Measurements from ENCODE around the gene DMBX1.

DMBX1 gene

DNA sequence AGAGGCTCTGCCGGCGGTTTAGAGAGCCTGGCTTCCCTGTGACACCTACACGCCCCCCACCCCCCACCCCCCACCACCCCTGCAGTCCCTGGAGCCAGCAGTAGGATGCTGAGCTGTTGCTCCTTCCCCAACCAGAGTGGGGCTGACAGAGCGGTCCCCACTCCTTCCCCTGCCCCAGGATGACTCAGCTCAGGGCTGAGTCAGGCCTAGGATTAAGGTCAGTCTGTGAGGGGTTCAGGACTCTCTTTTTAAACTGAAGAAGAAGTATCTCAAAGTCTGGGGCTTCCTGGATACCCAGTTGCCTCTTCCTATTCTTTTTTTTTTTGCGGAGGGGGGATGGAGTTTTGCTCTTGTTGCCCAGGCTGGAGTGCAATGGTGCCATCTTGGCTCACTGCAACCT is 19.1 kb downstream of the DMBX1 start:
- DNase-seq, result no peak

DNA sequence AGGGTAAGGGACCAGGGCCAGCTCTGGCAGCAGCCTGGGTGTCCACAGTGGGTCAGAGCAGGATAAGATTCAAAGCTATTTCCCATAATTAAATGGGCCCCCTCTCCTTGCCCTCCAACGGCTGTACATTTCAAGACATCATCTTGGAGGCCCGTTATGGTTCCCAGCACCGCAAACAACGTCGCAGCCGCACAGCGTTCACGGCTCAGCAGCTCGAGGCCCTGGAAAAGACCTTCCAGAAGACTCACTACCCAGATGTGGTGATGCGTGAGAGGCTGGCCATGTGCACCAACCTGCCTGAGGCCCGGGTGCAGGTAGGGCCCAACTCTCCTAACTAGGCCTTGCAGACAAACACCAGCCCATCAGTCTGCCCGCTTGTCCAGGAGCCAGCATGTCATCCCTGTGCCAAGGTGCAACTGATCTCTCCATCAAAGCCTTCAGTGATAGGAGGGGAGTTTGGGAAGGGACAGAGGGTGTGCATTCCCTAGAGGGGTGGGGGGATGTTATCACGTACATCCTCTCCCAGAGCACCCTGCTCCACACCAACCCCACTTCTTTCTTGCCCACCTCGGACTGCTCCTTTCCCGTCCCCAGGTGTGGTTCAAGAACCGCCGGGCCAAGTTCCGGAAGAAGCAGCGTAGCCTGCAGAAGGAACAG is 20.8 kb downstream of the DMBX1 start:
- DNase-seq, result no peak

DNA sequence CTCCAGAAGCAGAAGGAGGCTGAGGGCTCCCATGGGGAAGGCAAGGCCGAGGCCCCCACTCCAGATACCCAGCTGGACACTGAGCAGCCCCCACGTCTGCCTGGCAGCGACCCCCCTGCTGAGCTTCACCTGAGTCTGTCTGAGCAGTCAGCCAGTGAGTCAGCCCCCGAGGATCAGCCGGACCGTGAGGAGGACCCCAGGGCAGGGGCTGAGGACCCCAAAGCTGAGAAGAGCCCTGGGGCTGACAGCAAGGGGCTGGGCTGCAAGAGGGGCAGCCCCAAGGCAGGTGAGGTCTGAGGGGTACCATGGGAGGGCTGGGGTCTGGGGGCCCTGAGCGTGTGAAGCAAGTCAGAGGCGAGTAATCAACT is 21.3 kb downstream of the DMBX1 start:
- DNase-seq, result no peak

DNA sequence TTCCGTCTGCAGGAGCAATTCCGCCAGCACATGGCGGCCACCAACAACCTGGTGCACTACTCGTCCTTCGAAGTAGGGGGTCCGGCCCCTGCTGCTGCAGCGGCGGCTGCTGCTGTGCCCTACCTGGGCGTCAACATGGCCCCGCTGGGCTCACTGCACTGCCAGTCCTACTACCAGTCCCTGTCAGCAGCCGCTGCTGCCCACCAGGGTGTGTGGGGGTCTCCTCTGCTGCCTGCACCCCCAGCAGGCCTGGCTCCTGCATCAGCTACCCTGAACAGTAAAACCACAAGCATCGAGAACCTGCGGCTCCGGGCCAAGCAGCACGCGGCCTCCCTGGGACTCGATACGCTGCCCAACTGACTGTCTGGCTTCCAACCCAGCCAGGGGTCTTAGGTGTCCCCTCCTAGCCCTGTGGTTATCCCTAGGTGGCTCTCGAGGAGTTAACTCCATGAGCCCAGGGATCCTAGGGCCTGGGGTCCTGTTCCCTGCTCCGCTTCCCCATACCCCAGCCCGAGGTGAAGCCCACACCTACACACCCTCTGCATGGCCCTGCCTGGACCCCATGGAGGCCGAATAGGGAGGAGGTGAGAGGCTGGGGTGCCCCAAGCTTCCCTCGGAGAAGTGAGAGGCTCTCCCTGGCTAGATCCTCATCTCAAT is 22.6 kb downstream of the DMBX1 start:
- DNase-seq, result no peak

DNA sequence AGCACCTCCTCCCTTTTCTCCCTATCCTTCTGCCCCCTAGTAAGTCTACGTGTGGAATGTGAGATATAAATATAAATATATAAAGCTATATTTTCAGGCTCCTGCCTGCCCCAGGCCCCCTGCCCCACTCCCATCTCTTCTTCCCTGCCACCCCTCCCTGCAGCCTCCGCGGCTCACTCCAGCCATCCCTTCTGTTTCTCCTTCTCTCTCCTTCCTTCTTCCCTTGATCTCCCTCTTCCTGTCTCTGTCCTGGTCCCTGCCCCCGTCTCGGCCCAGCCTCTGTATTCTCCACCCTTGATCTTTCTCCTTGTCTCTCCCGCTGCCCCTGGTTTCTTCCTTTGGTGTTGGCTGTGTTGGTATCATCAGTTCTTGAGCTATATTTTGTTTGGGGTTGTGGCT is 23.2 kb downstream of the DMBX1 start:
- no peak for DNase-seq

DNA sequence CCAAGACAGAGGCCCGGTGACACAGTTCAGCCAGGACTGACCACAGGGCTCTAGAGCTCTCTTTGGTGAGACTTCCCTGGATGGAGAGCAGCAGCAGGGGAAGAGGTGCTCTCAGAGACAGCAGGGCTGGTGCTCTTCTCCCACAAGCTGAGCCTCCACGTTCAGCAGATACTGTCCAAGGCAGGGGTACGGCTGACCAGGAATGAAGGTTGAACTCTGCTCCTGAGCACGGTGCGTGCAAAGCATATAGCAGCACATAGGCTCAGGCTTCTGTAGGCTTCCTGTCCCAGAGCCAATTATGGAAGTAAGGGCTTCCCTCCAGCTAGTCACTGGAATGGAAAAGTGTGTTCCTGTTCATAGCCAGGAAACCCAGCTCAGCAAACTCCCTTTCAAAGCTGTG is 23.9 kb downstream of the DMBX1 start:
- DNase-seq, result no peak

DNA sequence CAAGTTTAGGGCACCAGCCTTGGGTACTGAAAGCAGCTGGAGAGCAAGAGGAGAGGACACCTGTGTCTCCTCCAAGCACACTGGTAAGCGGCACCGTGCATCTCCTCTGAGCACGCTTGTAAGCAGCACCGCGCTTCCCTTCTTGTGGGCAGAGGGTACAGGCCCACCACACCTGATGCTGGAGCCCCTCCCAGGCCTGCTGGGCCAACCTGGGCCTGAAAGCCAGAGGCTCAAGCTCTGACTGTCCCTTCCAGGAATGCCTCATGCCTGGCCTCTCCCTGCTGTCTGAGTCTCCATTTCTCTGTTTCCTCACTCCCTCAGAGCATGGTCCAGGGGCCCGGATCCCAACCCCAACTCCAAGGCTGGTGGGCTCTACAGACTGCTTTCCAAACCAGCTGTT is 25.9 kb downstream of the DMBX1 start:
- no peak for DNase-seq

DNA sequence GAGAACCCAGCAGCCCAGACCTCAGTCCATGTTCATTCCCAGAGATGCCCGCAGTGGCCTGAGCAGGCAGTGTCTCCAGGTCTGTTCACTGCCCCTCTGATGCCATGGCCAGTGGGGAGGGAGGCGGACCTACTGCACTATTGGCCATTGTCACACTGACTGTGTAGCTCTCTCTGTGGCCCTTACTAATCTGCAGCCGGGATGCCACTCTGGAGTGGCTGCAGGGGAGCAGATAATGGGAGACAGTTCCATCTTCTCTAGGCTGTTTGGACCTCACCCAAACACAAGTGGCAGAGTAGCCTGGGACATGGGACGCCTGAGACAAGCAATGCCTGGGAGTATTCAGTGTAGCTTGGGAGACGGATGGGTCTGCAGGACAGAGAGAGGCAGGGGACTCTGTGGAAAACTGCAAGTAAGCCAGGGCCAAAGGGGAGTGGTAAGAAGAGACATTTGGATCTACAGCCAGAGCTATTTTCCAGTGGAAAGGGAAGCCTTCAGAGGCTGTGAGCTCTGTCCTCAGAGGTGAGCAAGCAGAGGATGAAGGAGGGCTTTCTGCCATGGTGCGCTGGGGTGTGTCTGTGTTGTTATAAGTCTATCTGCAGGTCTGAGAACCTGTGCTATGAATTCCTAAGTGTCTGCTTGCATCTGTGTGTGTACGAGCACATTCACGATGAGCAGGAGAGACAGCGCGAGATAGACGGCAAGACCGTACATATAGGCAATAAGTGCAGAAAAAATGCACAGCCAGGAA is 26.7 kb downstream of the DMBX1 start:
- DNase-seq, result no peak

DNA sequence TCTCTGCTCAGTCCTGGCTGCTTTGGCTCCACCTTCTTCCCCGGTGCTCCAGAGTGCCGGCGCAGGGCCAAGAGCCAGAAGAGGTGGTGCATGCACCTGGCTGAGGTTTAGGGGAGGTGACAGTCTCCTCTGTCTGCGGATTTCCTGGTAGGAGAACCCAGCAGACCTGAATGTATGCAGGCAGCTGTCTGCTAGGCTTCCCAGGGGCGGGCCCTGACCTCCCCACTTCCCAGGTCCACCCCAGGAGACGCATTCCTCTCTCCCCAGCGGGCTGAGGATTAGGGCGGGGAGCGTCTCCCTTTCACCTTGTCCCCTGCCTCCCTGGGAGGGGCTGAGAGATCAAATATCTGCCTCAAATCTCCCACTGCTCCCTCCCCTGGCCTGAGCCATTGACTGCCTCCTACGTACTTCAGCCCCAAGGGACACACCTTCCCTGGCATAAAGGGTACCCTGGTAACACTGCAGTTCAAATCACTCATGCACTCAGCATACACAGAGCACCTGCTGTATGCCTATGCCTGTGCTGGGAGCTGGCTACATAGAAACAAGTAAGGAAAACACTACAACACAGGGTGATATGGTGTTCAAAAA is 27.5 kb downstream of the DMBX1 start:
- DNase-seq, result no peak

DNA sequence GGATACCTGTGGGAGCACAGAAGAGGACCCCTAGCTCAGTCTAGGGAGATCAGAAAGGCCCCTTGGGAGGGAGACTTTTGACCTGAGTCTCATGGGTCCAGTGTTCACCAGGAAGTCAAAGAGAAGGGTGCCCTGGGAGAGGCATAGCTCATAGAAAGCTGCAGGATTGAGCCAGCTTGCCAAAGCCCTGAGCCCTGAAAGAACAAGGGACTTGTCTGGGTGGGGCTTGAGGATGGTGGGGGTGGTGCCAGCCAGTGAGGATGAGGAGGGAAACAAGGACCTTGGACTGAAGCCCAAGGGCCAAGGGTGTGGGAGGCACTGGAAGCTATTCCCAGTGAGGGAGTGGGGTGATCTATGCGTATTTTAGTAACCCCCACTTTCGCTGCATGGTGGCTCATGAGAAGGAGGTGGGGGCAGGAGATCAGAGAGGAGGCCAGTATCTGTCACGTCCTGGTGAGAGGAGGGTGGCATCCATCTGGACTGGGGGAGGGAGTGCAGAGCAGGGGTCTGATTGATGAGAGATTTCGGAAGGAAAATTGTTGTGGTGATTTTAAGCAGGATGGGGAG is 28.4 kb downstream of the DMBX1 start:
- DNase-seq, result no peak

DNA sequence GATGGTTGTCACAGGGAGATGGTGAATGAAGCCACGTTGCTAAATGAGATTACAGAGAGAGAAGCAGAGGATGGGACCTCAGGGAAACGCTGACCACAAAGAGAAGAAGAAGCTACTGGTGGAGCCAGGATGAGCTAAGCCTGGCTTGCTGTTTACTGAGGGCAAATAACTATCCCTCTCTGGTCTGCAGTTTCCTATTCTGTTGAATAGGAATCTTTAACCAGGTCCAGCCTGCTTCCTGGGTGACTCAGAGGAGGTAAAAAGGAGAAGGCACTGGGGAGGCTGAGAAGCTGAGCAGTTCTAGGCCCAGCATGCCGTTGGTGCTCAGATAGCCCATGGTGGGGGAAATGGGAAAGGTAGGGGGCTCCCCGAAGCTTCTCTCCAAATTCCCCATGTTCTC is 29.6 kb downstream of the DMBX1 start:
- DNase-seq, result no peak

DNA sequence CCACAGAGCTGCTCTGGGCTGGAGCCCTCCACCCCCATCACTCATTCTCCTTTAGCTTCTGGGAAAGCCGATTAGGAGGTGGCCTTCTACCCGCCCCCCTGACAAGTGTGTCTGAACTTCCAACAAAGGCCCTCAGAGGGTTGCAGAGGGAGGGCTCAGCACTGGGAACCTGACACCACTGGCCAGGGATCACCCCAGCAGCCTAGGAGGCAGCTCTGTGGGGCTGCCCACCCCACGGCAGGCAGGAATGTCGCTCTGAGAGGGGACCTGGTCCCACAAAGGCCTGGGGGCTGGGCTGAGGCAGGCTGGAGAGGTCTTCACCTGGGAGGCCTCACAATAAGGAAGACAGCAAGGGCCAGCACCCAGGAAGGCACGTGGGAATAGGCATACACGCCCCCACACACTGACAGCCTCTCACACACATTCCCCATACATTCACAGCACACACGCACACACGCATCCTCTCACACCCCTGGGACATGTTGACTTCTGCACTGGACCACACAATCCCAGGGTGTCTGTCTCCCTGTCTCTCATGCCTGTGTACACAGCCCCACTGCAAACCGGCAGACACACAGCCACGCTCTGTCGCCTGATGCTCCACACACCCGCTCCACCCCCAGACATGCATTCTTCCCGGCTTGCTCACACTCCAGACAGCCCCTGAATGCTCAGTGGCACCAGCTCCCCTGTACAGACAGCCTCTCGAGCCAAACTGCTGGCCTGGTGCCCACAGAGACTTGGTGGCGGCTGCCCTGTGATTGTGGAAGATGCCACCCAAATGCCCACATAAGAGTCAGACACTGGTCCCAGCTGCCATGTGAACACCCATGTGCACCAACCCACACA is 30.7 kb downstream of the DMBX1 start:
- DNase-seq, result no peak

DNA sequence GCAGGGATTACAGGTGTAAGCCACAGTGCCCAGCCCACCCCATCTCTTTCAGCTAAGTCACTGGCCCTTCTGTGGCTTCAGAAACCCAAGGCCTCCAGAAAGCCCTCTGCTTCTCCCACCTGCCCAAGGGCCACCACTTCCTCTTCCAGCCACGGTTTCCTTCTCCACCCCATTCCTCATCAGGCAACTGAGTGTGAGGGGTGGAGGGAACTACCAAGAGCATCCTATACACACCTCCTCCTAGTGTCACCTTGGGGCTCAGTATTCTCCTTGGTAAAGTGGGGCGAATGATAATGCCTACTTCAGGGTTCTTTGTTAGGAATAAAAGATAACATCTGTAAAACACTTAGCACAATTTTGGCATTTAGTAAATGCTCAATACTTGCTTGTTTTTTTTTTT is 31.8 kb downstream of the DMBX1 start:
- no peak for DNase-seq

DNA sequence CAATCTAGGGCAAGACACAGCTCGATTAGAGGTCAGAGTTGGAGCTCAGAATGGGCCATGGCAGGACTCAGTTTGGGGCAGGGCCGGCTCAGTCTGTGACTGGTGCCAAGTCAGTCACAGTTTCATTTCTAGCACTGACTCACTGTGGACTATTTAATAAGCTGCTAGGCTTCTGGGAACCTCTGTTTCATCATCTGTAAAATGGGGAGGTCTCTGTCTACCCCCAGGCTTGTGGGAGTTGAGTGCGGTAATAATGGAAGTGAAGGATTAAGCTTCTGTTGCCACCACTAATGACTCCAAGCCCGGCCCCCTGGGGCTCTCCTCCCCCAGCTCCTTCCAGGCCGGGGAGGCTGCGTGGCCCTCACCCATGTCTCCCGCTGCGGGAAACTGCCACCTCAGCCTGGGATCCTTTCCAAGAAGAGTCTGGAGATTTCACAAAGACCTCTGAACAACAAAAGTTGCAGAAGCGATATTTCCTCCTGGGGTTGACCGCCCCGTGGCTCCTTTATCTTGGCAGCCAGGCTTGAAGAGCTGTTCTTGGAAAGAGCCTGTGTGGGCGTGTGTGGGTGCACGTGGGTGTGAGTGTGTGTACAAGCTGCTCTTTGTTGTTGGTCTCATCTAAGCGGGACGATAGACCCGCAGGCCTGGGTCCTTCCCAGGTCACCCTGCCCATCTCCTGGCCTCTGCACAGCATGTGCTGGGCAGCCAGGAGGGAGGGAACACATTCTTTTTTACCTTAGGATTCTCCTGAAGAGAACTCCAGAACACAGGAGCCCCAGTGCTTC is 32.7 kb downstream of the DMBX1 start:
- peak; percentile 97 for DNase-seq

DNA sequence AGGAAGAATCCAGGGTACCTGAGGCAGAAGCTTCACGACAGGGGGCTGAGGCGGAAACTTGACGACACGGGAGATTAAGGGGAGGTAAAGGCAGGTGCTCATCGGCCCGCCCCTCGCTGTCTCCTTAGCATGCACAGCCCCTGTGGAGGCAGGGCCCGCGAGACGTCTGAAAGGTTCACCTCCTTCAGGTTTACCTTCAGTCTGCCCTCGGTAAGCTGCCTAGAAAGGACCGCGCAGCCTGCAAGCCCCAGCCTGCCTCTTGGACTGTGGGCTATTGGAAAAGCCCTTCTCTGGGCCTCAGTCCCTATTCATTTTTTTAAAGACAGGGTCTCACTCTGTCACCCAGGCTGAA is 33.3 kb downstream of the DMBX1 start:
- no peak for DNase-seq

DNA sequence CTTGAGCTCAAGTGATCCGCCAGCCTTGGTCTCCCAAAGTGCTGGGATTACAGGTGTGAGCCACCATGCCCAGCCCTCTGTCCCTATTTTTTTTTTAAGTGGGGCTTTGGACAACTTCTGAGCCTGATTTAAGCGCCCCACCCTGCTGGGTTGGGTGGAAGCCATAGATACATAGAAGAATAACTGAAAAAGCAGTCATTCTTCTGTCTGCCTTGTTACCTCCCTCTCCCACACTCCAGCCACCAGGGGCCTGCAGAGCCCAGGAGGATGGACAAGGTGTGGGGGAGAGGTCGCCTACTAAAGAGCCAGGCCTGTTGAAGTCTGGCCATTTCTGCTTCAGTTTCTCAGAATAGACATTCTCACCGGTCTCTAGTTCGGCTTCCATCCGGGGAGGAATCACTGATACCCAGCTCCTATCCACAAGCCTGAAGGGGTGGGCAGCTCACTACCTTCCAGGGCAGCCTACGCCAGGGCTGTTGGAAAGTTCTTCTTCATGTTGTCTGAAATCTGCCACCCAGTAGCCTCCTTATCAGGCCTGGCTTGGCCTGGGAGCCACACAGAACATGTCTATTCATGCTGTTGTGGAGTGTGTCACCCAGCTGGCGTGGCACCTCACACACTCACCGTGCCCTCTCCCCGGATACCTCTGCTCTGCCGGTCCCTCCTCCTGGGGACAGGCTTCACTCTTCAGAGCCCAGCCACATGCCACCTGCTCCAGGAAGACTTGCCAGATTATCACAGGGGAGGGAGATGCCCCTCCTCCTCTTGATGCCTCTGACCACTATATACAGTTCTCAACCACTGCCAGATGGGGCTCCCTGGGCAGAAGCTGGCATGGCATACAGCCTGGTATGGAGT is 34.1 kb downstream of the DMBX1 start:
- DNase-seq, result peak; percentile 59

DNA sequence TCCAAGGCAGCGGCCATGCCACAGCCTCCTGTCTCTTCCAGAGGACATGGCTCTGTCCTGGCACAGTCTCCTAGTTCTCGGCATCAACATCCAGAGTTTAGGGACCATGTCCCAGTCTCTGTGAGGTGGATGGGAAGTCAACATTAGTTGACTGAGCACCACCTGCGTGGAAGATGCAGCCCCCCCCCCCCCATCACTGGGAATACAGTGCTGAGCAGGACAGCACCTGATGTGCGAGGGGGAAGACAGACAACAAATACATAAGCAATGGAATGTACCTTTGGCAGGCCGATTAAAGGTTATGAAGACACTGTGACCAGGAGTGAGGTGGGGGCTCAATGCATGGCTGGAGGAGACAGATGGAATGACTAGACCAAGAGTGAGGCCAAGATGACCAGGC is 35.2 kb downstream of the DMBX1 start:
- no peak for DNase-seq

DNA sequence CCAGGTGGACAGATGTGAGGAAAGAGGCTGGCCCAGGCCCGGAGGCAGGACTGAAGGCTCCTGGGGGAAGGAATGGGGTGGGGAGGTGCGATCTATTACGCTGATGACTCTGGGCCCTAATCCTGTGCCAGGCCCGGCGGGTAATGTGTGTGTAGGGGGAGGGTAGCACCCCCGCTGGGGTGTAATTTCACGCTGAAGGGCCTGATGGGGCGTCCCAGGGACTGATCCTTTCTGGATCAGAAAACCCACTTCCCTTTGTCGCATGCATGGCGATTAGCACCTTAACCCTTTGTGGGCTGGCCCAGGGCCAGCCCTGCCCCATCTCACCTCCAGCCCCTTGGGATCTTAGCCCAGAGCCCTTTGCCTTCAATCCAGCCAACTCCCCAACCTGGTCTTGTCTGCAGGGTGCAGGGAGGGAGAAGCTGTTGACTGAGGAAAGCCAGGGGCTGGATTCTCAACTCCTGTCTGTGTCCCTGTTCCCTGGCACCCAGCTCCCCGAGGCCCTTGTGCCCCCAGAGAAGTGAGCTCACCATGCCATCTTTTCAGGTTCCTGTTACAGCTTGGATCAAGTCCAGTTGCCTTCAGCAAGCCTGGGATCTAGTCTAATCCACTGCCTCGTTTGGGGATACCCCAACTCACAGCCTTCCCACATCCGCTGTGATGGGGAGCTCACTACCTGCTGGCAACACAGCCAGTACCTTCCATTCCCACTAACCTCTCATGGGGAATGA is 35.8 kb downstream of the DMBX1 start:
- no peak for DNase-seq

DNA sequence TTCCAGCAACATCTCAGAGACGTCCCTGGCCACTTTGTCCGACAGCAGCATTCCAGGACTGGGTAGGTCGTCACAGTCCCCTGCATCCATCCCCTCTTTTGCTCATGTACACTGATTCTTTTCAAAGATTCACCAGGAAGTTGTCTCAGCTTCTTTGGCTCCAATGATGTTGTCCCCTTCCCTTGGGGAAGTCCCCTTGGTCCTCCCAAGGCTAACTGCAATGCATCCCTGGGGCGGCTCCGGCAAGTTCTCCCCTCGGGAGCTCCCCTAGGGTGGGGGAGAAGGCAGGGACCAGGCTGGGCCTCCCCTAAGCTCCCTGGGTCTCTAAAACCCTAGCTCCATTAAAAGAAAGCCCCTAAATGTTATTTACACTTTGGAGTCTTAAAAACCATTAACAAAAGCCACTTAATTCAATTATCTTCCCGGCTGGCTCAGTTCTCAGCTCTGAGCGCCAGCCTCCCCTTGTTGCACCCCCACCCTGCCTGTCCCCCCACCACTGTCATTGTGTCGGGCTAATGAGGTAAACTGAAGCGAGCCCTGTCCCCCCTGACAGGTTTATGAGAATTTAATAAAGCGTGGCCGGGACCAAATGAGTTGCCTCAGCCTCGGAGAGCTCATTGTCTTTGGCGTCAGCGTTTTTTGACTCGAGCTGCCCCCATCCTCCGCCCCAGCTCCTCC is 36.5 kb downstream of the DMBX1 start:
- DNase-seq, result no peak

Data from hematopoietic multipotent progenitor cell treated with erythropoietin and hydrocortisone succinate and interleukin-3 and kit ligand, for 4 days (in vitro differentiated cells).